Measurements from ENCODE around the gene SMAD6. TPM values are rescaled to one million over a fixed set of nuclear protein-coding genes. Genes with fewer than 3 reads are reported as not detected.

Gene SMAD6
- total and polyA plus RNA-seq, 9 of the 15 experiments (the other 6 are each of a cell fraction or from before 2014, with no cell fraction given) = 0.10 to 15.5 (median 3.7) TPM

GRCh38 chr15:66730168-66731021, 28.4 kb downstream of the SMAD6 start (continued):
- TF ChIP-seq ZNF592 (IDR thresholded peaks at IDR 0.05) (no peak), SIN3B (IDR thresholded peaks at IDR 0.05; ENCODE audit: low read depth) (no peak), RNF219 (CRISPR knock-in tag; IDR thresholded peaks at IDR 0.05) (no peak), FOXP1 (CRISPR knock-in tag; IDR thresholded peaks at IDR 0.05) (no peak), THRB (CRISPR knock-in tag; conservative IDR thresholded peaks at IDR 0.05) (no peak), RERE (CRISPR knock-in tag; IDR thresholded peaks at IDR 0.05; ENCODE audit: borderline replicate concordance) (no peak), RBM25 (IDR thresholded peaks at IDR 0.05; ENCODE audit: low read depth, low read length, severe bottlenecking) (peak; percentile 60), CEBPG (CRISPR knock-in tag; IDR thresholded peaks at IDR 0.05) (no peak), CEBPG (tag; conservative IDR thresholded peaks at IDR 0.05 in 1 of 2, IDR thresholded peaks at IDR 0.05 in 1 of 2) (no peak), BHLHE40 (IDR thresholded peaks at IDR 0.05; ENCODE audit: low read length) (no peak)

Measured in K562 (cell line).